COLO668 (cell line): ENCODE measurements around the gene VPS41.

Experiments used
- DNase-seq: peaks from one replicate; lab custom pipeline; 2025; ENCODE audit not compliant: unreplicated experiment; lab: John Stamatoyannopoulos, UW

The VPS41 gene

DNA sequence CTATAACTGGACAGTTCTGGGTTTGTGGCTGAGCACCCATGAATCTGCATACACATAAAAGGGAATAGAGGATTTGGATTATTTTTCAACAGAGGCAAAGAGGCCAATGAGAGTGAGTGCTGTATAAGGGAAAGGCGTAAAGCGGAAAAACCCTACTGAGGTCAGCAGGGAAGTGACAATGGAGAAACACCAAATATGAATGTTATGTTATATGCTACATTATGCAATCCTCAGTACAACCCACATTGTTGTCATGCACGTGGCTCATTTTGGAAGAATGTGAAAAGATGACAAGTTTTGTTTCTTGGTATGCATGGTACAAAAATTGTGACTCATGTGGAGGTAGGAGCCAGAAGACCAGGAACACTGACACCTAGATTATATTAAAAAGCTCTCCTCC lies 164.2 kb downstream of the VPS41 start:
- no peak for DNase-seq

DNA sequence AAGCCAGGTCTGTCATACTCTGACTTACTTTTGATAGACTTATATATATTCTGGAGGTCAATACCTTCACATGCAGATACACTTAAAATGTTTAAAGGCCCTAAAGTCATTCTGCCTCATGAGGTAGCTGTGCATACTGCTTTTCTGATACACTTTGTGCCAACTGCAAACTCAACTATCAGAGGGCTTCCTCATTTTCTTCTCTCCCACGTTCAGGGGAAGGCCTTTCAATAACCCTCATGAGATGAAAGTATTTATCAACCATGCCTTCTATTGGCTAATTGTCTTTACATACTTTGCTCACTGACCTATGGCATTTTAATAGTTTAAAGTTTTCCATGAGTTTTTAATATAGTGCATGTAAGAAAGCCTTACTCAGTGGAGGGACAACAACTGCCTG lies 165.1 kb downstream of the VPS41 start:
- no peak for DNase-seq

DNA sequence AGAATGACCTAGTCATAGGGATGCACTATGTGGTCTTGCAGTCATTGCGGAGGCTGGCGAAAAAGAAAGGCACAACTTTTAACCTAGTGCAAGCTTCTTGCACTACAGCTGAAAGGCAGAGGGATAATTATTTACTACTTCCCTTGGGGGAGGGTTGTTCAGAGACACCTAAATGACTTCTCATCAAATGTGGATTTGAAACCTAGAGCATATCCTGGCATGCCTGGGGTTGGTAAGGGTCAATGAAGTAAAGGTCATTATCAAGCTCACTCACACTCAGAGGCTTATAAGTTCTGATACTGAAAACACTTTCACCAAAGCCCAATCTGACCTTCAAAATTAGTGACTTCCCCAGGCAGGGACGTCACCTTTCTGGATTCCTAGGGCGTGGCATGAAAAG lies 168.9 kb downstream of the VPS41 start:
- DNase-seq: no peak

DNA sequence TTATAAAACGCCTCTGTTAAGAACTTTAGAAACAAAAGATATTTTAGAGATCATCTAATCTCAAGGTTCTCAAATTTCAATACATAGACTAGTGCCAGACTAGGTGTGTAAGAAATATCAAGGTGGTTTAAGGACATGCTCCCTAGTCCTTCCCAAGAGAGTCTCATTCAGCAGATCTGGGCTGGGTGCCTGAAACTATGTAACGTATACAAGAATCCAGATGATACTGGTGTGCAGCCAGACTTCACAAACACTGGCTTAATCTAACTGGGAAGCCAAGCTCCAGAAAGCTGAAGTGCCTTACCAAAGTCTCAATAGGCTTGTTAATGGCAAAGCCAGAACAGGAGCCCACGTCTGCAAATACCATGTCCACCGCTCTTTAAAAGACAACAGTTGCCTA lies 172.9 kb downstream of the VPS41 start:
- DNase-seq: no peak

DNA sequence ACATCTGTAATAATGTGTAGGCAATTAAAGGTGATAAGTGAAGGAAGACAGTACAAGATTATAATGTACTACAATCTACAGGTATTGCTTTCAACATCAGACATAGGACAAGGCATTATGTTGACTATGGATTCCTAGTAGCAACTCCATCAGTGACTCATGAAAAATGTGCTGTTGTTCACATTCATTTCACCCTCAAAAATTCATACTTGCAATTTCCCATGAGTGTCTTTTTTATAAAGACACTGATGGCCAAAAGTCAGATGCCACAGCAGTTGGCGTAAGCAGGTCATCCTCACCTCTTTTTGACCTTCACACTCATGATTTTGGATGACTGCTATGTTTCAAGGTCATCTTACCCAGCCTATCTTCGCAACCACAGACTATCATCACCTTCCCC lies 177.8 kb downstream of the VPS41 start:
- no peak for DNase-seq

DNA sequence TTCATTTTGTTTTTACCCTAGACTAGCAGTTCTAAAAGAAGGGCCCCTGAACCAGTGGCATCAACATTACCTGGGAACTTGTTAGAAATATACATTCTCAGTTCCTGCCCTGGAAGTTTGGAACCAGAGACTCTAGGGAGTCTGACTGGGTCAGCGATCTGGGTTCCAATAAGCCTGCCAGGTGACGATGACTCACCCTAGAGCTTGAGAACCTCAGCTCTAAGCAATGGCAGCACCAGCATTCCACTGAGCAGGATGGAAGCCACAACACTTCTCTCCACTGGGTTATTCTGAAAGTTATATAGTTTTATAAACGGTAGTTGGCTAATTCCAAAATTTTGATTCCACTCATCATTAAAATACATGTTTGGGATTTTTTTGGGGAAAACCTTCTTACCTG lies 180.8 kb downstream of the VPS41 start:
- DNase-seq: no peak

DNA sequence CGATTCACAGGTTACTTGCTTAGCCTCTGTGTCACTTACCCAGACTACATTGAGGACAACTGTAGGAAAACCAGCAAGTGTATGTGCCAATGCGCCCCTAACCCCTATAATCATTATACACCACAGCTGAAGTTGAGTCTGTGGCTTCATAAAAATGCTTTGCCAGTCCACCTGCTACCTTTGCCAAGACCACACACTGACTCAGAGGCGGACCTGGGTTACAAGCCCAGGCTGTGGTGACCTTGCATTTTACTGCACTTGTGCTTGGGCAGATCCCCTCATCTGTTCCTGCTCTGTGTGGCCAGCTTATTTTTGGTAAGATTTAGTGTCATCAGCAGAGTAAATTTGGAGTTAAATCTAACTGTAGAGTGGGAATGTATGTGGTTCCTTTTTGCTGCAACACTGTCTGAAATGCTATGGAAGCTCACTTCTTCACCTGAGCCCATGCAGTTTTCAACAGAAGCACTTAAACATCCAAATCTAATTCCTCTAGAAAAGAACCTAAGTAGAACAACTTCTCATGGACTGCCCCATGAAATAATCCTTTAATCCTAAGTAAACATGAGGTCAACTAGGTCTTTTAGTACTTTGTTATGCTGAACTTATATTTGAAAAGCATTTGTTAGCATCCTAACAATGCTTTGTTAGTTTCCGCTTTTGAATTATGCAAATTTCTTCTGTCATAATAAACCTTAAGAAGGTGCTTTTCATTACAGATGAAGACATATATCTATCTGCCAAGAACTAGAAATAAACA lies 181.6 kb downstream of the VPS41 start:
- DNase-seq: no peak

DNA sequence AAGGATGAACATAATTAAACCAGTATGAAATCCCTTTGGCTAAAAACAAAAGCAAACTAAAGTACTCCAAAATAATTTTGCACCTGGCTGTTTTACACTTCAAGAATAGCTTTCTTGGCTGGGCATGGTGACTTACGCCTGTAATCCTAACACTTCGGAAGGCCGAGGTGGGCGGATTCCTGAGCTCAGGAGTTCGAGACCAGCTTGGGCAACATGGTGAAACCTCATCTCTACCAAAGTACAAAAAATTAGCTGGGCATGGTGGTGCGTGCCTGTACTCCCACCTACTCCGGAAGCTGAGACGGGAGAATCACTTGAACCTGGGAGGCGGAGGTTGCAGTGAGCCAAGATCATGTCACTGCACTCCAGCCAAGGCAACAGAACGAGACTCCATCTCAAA lies 185.7 kb downstream of the VPS41 start:
- DNase-seq: no peak

DNA sequence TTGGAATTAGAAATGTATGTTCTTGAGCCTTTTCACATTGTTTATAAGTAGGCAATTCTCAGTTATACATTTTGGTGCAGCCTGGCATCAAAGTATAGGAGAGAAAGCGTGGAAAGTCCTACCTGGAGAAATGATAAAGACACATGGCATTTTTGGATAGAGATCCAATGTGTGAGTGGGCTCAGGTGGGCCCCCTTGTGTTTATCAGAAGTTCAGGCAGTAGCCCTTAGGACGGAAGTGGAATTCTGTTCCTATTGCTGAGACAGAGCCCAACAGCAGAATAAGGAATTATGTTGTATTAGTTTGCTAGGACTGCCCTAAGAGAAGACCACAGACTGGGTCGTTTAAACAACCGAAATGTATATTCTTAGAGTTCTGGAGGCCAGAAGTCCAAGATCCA lies 192.6 kb downstream of the VPS41 start:
- no peak for DNase-seq

DNA sequence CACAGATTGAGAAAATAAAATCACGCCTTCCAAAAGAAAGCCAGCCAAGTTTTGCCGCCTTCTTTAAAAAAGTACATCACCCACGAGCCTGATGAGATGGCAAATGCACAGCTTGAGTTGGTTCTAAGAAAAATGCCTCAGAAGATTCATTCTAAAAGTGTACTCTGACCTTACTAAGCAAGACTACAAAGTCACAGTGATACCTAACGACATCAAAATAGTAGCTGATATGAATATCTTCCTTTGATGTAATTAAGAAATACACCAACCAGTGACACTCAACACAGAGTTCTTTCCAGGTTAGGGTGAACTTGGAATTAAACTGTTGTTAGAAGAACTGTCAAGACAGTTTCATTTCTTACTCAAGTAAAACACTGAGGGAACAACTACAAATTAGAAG lies 199.9 kb downstream of the VPS41 start:
- no peak for DNase-seq

DNA sequence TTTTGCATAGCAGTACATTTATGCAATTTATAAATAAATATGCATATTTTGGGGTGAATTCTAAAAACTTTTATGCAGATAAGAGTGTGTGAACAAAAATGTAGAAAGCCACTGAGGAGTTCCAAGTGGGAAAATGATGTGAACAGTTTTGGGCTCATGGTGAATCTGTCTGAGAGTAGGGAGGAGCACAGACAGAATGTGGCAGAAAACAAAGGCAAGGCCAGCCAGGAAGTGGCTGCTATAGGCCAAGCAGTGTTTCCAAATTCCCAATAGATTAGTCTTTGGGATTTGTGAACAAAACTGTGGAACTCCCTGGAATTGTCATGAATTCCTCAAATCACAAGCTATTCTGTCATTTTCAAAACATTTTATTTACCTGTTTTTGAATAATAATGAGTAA lies 204.2 kb downstream of the VPS41 start:
- DNase-seq: no peak

DNA sequence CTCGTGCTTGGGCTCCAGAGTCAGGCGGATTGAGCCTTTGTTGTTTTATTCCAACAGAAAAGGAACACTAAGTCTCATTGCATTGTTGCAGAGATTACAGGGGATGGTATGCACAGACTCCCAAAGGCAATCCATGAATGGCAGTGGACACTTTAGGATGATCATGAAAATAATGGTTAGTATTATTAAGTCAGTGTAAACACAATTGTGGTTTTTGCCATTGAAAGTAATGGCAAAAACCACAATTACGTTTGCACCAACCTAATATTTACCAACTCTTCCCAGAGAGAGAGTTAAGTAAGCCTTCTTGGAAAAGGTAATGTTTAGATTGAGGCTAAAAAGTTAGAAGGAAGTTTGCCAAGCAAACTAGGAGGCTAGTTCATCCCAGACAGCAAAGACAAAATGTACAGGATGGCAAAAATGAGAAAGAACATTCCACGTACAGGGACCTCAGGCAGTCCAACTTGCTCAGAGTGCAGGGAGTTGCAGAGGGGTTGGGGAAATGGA lies 204.9 kb downstream of the VPS41 start:
- no peak for DNase-seq

DNA sequence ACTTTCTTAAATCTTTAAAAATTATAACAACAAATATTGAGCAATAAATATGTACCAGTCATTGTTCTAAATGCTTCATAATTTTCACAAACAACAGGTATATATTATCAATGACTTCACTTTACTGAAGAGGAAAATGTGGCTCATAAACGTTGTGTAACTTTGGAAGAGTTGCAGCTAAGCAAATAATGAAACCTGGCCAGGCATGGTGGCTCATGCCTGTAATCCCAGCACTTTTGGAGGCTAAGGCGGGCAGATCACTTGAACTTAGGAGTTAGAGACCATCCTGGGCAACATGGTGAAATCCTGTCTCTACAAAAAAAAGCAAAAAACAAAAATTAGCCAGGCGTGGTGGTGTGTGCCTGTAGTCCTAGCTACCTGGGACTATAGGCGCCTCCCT lies 205.9 kb downstream of the VPS41 start:
- DNase-seq: no peak

DNA sequence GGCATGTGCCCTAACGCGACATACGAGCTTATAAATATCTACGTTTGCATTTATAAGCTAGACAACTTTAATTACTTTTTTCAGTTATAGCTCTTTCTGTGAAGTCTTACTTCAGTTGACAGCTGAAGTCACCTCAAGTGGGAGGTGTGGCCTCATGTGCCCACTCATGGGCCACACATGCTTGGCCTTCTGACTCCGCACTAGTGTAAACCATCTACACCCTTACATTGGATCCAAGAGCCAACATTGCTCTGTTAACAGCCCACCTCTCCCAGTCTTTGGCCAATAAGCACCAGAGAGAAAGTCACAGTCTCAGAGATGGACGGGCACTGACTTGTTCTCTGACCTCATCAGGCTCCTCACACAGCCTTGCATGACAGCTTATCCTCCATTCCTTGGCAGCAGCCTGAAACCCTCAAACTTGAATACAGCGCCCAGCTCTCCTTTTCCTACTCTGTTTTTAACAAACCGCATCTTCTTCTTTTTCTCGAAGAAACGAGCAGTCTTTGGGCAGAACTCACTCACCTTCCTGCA lies 206.9 kb downstream of the VPS41 start:
- no peak for DNase-seq

DNA sequence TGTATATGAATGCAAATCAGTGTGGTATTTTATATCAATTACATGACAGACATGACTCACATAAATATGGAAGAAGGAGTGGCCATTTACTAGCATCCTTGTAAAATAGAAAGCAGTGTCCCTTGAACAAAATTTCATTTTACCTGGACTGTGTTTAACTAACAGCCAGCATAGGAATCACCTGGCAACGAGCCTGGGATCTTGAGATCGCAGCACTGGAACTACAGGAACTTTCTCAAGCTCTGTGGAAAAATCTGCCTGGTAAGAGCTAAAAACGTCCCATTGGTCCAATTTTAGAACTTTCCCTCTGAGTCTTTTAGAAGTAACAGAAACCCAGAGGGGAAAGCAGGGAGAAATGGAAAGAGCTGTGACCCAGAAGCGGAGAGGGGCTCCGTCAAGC lies 208.9 kb downstream of the VPS41 start:
- DNase-seq: no peak

DNA sequence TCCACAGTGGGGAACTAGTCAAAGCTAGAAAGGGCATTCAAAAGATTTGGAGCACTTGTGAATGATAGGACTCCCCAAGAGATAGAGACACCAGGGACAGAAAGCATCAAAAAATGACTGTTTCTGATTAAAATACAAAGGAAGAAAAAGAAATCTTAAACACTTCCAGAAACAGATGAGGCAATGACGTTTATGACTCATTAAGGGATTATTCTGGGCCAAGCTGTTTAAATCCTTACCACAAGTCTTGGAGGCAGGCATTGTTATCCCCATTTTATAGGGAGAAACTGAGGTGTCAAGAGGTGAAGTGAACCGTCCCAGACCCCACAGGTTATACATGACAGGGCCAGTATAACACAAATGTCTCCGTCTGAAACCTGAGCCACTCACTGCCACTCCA lies 209.5 kb downstream of the VPS41 start:
- DNase-seq: no peak

DNA sequence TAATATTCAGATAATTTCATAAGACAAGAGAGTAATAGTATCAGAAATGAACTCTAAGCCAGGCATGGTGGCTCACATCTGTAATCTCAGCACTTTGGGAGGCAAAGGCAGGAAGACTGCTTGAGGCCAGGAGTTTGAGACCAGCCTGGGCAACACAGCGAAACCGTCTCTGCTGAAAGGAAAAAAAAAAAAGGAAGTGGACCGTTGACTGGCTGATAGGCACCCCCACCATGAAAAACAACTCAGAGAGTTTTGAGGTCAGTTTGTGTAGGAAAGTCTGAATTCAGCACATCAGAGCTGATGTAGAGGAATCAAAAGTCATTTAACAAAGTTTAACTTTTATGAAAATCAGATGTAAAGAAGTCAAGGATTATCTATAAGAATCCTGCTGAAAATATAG lies 214.7 kb downstream of the VPS41 start:
- no peak for DNase-seq

DNA sequence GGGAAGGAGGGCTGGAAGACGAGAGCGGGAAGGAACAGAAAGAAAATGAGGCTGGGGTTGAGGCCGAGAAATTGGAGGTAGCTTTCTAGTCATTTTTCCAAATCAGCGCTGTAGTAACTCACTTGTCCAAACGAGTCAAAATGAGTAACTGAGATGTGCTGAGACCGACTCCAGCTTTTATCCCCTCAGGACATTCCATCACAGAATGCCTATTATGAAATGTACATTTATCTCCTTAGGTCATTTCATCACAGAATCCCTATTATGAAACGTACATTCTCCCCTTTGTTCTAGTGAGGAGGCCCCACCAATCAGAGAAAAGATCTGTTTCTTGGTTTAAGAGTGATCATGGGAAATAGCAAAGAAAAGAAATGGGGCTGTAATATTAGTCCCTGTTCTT lies 222.1 kb downstream of the VPS41 start:
- no peak for DNase-seq

DNA sequence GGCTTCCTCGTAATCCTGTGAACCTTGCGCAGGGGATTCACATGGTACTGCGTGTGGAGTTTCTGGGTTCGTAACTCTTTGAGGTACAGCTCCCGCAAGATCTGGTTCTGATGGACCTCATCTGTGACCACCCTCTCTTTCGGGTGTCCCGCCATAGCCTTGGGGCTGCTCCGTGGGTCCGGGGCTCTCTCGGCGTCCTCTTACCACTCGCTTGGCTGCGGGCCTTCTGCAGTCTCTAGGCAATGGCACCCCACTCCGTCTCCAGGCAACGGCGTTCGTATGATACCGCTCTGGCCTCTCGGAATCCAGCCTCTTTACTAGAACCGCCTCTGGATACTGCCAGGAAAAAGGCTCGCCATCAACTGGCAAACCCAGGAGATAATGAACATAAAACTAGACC lies 223.1 kb downstream of the VPS41 start:
- DNase-seq: no peak

DNA sequence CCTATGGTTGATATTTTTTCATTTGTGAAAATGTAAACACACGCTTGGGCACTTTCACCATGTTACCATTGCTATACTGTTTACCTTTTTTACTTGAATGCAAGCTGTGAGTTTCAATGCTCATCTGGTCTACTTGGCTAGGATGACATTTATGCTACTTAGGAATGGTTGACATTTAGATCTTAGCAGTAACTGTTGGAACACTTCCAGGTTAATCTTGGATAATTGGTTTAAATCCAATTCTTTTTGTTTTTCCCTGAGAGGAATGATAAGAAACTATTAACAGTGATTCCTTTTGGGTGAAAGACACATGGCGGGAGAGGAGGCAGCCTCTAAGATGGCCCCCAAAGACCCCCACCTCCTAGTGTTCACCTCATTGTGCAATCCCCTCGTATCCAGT lies 226.4 kb downstream of the VPS41 start:
- no peak for DNase-seq

DNA sequence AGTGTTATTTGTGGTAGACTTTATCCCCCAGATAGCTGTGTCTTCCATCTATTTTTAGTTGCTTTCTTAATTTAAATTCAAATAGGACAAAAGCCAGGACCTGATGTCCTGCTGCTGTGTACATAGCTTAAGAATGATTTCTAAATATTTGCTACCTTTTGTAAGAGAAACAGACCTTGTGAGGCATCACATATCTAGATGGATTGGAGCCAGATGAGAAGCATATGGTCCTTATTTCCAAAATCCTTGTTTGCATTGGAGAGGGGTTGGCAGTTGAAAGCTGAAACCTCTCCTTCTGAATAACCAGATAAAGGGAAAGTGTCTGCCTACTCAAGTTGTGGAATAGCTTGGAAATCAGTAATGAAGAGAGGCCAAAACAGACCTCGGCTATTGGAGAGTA lies 227.1 kb downstream of the VPS41 start:
- DNase-seq: no peak

DNA sequence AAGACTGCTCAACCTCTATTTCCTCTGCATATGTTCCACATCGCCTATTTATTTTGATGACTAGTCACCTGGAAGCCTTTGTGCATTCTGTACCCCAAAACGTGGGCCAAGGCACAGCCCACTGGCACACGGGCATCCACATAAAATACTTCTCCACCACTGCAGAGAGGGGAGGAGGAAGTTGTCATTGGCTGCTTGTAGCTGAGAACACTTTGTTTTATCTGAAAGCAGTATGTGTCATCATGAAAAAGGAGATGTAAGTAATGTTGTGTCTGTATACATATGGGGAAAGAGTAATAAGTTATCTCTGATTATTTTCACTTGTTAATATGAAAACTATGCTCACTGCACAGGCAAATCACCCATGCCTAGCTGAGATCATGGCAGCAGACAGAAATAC lies 229.6 kb downstream of the VPS41 start:
- no peak for DNase-seq

DNA sequence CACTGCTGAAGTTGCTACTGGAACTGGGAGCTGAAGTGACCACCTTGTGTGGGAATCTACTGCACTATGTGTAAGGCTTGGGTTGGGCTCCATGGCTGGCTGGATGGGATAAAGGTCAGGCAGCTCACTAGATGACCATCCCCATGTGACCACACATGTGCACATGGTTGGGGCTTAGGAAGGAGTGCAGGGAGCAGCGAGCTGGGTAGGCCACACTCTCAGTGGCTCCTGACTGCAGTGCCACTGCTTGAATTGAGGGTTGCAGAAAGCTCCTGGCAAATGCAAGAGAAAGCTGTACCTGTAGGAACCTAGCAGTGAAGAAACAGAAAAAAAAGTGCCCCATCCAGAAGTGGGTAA lies 230.3 kb downstream of the VPS41 start:
- no peak for DNase-seq
